LHCN-M2 (cell line): ENCODE results near the gene P3H1. TPM values are rescaled to one million over a fixed set of nuclear protein-coding genes. Genes with fewer than 3 reads are reported as not detected.
"Not testable (repeated sequence)": the region's sequence is repeated elsewhere in the genome, so short reads cannot be mapped to it uniquely, and the experiment has no call there.

ENCODE experiments used
- DNase-seq: peaks from one replicate; pipeline ENCODE4 v3.0.0-alpha.2; 2012; ENCODE audit warnings: low read depth
- polyA plus RNA-seq: library from polyadenylated mRNA; unstranded; fragments of >200 nt; gene quantifications from one replicate; pipeline ENCODE4 v1.2.1, GENCODE V29; 2012; ENCODE audit warnings: missing spikeins
- total RNA-seq: library from RNA; depleted of rRNA; stranded (reverse); fragments of >200 nt; gene quantifications from 2 replicates; pipeline ENCODE4 v1.2.3, GENCODE V29; 2014; rRNA removed

The P3H1 gene, protein sequence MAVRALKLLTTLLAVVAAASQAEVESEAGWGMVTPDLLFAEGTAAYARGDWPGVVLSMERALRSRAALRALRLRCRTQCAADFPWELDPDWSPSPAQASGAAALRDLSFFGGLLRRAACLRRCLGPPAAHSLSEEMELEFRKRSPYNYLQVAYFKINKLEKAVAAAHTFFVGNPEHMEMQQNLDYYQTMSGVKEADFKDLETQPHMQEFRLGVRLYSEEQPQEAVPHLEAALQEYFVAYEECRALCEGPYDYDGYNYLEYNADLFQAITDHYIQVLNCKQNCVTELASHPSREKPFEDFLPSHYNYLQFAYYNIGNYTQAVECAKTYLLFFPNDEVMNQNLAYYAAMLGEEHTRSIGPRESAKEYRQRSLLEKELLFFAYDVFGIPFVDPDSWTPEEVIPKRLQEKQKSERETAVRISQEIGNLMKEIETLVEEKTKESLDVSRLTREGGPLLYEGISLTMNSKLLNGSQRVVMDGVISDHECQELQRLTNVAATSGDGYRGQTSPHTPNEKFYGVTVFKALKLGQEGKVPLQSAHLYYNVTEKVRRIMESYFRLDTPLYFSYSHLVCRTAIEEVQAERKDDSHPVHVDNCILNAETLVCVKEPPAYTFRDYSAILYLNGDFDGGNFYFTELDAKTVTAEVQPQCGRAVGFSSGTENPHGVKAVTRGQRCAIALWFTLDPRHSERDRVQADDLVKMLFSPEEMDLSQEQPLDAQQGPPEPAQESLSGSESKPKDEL
- 76.3 and 90.9 TPM in 2 replicates for total RNA-seq
- 59.2 TPM for polyA plus RNA-seq

DNA sequence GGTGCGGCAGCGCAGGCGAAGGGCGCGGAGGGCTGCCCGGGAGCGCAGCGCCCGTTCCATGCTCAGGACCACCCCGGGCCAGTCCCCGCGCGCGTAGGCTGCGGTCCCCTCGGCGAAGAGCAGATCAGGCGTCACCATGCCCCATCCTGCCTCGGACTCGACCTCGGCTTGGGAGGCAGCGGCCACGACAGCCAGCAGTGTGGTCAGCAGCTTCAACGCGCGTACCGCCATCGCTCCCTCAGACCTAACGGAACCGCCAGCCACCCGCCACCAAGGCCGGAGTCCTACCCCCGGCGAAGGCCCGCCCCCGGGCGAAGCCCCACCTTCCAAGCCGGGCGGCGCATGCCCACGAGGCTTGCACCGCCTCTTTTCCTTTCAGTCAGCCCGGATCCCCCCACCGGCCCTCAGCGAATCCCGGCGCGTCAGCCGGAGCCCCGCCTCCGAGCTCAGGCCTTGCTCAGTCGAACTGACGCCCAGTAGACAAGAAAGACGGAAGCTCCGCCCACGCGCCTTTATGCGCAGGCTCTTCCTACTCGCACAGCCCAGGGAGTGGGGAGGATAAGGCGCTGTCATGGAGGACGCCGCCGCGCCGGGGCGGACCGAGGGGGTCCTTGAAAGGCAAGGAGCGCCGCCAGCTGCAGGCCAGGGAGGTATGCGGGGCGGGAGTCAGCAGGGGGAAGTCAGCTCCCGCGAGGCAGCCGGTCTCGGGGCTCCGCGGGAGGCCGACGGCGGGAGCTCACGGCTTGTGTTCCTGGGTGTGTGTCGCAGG, at the start of gene P3H1, which contains the start of gene C1orf50:
Gene P3H1 (minus strand): TSS at position 288 of the 769 bp plus-strand sequence. CDS start 57 bp downstream, at position 231.
Gene C1orf50 (plus strand): TSS at position 509 of the 769 bp plus-strand sequence. CDS start 63 bp downstream, at position 572.
- peak; percentile 98 for DNase-seq

DNA sequence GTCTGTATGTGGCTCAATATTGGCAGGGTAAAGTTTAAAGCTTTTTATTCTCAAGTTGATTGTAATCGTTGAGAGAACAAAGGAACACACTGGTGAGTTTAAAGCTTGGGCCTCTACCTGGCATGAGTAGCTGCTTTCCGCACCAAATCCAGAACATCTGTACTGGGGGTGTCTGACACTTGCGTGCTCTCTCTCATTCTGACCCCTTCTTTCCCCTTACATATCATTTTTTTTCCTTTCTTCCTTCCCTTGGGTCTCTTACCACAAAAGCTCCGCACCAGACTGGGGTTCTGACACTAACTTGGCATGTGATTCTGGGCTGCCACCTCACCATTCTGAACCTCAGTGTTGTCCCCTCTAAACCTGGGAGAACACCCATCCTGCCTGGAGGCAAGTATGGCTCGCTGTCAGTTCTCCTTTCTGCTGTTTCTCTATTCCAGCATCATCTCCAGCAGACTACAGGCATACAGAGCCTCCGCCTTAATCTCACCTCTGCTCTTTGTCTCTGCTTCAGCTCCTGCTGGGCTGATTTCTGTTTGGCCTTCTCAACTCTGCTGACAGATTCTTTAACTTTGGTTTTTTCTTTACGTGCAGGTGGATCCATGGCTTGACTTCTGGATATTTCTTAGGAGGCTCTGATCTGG, 49.2 kb upstream of the P3H1 start:
- no peak for DNase-seq

DNA sequence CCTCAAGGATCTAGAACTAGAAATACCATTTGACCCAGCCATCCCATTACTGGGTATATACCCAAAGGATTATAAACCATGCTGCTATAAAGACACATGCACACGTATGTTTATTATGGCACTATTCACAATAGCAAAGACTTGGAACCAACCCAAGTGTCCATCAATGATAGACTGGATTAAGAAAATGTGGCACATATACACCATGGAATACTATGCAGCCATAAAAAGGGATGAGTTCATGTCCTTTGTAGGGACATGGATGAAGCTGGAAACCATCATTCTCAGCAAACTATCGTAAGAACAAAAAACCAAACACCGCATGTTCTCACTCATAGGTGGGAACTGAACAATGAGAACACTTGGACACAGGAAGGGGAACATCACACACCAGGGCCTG, 48.0 kb upstream of the P3H1 start:
- not testable (repeated sequence) for DNase-seq

DNA sequence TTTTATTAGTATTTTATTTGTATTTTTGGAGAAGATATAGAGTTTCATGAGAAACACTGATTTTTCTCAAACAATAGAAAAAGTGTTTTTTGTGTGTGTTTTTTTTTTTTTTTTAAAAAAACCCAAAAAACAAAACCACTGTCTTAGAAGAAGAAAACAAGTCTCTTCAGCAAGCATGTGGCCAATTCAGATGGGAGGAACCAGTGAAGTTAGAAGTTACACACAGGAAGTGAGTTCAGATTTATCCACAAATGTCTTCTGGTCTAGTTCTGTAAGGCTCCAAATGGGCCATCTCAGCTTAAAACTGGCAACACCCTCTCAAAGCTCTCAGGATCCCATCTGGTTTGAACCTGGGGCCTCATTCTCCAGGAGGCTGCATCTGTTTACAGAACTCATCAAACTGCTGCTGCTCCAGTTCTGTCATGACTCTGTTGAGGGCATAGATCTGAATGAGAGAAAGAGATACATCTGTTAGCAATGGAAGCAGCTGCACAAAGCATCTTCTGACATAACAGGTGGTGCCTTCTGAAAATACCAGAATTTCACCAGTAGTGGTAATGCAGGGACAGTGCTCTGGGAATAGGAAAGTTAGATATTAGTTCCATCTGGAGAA, 40.3 kb upstream of the P3H1 start:
- peak; percentile 83 for DNase-seq

DNA sequence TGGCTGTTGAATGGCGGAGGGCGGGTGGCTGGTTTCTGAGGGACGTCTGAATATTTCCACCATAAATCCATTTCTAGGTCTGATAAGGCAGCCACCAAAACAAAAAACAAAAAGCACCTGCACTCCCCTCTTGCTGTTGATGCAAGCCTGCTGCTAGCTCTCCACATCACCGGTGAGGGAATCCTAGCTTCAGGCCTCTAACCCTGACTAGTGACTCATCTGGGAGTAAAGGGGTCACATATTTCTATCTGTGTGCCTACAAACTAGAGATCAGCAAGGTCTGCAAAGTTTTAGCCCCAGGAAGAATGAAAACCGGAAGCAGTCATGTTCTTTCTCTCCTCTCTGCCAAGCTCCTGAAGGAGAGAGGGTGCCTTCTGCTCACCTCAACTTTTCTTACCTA, 39.8 kb upstream of the P3H1 start:
- DNase-seq = no peak

DNA sequence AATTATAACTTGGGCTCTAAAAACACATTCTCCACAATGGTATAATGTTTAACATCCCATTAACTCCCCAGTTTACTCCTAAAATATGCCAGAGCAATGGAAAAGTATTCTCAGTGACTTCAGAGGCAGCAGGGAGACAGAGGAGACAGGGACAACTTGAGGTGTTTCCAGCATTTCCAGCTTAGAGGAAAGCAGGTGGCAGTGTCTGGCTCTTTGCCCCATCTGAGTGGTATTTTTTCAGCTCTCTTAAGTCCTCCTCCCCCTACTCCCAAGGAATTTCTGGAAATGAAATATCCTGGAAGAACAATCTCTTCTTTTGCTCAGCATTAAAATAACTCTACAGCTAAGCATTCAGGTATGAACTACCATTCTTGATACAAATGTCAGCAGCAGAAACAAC, 39.3 kb upstream of the P3H1 start:
- no peak for DNase-seq

DNA sequence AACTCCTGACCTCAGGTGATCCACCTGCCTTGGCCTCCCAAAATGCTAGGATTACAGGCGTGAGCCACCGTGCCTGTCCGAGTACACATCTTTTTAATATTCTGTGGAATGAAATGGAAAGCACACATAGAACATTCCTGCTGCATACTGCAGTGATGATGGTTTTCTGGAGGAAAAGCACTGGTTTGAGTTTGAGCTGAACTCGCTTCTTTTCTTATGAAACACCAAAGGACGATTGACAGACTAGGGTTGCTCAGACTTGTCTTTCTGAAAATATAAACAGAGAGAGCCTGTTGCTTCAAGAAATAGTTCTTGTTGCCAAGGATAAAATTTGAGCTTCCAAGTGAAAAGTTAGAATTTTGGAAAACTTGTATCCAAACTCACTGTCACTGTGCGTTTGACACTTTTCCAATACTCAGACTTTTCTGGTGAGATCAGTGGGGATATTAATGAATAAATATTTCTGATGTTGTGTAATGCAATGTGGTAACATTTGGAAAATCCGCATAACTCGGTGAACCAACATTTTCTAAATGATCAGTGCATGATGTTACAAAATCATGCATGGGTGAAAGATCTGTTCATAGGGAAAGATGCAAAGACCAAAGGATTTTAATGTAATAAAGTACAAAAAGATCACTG, 35.1 kb upstream of the P3H1 start:
- DNase-seq = no peak

DNA sequence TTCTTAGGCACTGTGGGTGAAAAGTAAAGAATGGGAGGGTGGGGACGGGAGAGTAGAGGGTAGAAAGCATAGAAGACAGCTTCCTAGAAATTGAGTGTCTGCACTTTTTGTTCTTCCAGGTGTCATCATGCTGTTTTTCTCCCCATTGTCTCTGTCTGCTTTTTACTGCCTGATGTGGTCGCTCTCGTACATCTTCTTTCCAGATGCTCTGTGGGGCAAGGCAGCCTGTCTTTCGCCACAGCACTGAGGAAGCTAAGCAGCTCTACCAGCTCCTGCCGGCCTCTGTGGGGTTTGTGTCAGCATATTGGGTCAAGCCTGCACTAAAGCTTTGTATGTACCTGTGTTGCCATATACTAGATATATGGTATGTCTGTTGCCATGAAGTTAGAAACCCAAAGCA, 31.2 kb upstream of the P3H1 start:
- DNase-seq = no peak

DNA sequence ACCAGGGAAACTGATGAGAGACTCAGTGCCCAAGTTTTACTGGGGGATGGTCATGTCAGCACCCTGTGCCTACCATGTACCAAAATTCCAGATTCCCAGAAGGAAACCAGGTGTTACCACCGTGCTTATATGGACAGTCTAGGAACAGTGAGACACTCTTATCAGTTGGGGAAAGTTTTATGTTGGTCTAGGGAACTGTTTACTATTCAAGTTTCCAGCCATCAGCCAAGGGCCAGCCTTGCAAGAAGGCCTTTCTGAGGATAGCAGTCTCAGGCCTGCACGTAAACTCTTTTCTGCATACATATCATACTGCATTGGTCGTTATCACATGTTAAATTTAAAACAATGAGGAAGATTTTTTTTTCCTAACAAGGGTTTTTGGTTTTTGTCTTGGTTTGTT, 30.6 kb upstream of the P3H1 start:
- DNase-seq = no peak

DNA sequence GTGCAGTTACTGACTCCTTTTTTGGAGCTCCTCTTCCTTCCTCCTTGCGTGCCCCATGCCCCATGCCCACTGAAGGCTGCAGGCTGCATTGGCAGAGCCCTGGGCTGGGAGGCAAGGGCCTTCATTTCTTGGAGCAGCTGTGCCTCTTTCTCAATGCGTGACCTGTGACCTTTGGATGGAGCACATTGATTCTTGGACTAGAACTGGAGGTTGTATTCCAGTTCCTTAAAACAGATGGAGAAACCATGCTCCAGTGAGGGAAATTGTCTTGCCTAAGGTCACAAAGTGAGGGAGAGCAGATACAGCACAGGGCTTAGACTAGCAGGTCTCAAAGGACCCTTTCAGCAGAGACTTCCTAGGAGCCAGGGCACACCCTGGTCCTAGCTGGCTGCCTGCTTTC, 27.0 kb upstream of the P3H1 start:
- DNase-seq = peak; percentile 30

DNA sequence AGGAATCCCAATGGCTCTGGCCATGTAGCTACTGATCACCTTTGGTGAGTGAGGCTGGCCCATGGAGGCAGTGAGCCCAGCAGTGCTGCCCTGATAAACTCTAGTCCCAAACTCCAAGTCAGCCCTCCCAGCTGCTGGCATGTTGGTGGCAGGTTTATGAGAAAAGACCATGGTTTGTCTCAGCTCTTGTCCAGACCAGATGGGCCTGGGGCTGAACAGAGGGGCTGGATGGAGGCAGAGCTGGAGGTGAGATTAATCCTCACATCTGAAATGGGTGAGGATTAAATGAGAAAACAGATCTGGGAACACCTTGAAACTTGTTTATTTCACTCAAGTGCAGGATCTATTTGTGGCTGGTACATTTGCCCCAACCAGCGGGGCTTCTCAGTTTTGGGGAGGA, 21.2 kb upstream of the P3H1 start:
- DNase-seq = no peak

DNA sequence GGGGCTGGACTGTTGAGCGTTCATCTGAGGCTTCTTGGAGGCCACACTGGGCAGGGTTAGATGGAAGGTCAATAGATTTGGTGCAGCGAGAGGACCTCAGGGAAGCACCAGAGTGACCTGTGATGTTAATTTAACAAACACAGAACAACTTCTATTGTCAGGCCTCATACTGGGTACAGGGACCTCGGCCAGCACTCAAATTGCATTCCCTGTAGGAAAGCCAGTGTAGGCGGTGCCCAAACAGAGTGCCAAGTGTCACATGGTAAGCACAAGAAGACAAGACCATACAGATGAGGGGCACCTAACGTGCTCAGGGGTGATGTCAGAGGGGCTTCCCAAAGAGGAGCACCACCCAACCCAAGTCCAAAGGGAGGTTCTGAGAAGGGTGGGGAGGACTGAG, 19.3 kb upstream of the P3H1 start:
- no peak for DNase-seq

DNA sequence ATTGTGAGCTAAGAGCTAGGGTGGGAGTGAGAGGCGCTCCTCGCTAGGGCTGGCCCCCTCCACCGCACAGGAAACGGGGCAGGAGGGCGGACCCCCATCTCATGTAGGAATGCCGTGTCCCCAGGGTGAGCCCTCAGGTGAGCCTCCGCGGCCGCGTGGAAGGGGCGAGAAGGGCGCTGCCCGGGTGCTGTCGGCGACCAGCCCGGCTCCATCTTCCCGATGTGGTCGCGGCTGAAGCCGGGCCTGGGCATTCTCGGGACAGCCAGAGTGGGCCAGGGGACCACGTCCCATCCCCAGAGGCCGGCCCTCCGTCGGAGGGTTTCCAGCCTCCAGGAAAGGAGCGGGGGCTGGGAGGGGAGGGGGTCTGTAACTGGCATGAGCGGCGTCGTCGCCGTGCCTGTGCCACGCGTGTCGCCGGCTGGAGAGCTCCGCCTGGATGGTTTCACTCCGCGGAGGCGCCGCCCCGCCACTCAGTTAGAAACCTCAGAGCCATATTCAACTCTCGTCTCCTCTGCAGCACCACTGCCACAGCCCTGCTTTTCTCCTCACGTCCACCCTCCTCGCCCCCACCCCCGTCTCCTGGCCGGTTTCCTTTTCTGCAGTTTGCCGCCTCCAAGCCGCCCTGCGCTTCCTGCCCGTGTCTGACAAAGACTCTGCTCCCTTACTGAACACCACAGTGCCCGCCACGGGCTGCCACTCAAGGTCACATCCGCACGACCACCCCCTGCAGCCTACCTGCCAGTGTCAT, 18.3 kb upstream of the P3H1 start, which contains the start of gene TMEM269:
Gene TMEM269 (plus strand): TSS at position 46 of the 748 bp plus-strand sequence. CDS start 4,903 bp downstream, outside the sequence.
- no peak for DNase-seq

DNA sequence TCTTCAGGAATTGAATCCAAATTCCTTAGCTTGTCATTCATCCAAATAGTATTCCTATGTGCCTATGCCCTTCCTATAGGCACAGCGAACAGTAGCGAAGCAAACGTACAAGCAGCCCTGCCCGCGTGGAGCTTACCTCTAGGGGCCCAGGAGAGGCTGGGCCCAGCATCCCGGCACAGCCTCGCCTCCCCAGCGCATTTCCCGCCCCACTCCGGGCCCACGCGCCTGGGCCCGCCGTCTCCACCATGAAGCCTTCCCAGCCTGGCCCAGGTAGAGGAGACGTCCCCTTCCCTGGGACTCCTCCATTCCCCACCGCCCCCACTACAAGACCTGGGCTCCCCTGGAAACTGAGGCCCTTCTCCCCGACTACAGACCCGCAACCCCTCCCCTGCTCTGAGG, 17.7 kb upstream of the P3H1 start:
- no peak for DNase-seq

DNA sequence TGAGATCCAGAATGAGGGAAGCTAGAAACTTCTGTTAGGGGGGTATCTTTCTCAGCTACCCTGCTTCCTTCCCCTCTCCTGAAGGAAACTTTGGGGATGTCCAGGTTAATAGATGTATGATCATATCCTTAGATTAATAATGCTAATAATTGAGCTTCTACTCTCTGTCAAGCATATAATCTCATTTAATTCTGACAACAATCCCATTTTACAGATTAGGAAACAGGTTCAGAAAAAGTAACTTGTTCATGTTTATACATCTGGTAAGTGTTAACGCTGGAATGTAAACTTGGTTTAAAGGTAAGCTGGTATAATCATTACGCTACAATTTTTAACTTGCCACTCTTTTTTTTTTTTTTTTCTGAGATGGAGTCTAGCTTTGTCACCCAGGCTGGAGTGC, 16.3 kb upstream of the P3H1 start:
- DNase-seq = no peak

DNA sequence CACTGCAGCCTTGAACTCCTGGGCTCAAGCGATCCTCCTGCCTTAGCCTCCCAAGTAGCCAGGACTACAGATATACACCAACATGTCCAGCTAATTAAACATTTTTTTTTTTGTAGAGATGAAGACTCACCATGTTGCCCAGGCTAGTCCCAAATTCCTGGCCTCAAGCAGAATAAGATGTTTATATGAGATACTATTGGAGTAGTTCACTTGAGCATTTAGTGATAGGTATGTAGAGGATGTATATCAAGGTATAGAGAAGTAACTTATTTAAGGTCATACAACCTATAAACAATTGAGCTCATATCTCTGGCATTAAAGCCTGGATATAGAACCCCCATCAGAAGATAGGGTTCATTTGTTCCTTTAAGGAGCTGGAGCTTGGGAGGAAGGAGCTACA, 13.3 kb upstream of the P3H1 start:
- no peak for DNase-seq

DNA sequence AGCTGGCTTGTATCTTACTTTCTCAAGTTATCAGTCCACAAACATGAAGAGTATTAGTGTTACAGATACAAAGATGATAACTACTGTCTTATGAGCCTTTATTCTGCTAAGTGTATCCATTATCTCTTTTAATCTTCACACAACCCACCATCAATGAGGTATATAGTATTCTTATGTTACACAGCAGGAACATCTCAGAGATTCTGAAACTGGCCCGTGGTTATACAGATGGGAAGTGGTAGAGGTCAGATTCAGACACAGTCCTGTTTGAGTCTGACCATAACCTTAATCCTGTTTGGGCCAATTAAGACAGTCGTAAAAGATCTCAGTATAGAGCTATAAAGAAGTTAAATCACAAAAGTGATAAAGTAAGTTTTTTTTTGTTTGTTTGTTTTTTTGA, 12.9 kb upstream of the P3H1 start:
- no peak for DNase-seq

DNA sequence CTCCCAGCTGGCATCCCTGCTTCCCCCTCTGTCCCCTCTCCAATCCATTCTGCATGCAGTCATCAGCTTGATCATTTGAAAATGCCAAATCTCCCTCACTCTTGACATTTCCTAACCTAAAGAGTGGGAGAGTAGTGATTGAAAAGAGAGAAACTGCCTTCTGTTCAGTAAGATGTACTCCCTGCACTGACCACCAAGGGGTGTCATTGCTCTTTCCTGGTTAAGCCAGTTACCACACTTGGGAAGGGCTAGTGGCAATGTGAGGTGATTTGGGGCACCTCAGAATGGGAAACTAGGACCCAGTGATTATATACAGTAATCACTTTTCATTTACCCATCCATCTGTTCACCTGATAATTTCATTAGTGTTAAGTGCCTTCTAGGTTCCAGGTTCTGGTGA, 11.0 kb upstream of the P3H1 start:
- peak; percentile 25 for DNase-seq

DNA sequence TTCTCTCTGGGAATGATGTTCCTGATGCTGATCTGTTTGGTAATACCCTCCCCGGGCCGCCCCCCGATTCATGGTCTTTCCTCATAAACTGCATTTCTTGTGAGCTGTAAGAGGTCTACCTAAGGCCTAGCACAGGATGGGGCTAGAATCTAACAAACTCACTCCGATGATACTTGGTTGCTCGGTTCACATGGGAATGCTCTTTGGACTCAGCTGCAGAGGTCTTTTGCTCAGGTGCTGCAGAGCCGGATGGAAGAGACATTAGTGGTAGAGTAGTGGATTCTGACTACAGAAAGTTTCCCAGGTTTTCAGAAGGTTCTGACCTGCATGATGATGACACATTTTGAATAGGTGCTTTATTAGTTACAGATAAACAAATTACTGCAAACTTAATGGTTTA, 9.7 kb upstream of the P3H1 start:
- DNase-seq = no peak
